Sigmoid colon (tissue), 3 donors: ENCODE data around the gene ZYG11A.

Source experiments
- POLR2A ChIP-seq, 2 donors: fragments of 450-650 bp; IDR thresholded peaks; one replicate each; pipeline ENCODE4 v1.6.1; 2016; ENCODE audit warnings: antibody characterized with exemption in 2 of 2, mild to moderate bottlenecking in 2 of 2, moderate library complexity in 2 of 2
- TF ChIP-seq, protein P1 (sequence below), 4 experiments: fragments of 450-650 bp in 3 of 4; fragments of 200-600 bp in 1 of 4; IDR thresholded peaks; one replicate each; pipeline ENCODE4 v1.5.1; 2016 to 2019; ENCODE audit warnings: antibody characterized with exemption in 4 of 4, mild to moderate bottlenecking in 3 of 4, moderate library complexity in 2 of 4

DNA sequence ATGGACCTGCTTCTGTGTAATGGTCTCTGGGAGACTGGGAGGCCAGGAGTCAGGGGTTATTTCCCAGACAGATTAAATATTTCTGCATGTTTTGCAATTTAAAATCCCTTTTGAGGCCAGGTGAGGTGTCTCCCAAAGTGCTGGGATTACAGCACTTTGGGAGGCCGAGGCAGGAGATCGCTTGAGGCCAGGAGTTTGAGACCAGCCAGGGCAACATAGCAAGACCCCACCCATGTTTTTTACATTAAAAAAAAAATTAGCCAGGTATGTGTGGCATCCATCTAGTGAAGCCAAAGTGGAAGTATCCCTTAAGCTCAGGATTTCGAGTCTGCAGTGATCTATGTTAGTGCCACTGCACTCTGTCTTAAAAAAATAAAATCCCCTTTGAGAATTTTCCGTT lies 44.9 kb downstream of the ZYG11A start:
- TF ChIP-seq, protein P1, sequence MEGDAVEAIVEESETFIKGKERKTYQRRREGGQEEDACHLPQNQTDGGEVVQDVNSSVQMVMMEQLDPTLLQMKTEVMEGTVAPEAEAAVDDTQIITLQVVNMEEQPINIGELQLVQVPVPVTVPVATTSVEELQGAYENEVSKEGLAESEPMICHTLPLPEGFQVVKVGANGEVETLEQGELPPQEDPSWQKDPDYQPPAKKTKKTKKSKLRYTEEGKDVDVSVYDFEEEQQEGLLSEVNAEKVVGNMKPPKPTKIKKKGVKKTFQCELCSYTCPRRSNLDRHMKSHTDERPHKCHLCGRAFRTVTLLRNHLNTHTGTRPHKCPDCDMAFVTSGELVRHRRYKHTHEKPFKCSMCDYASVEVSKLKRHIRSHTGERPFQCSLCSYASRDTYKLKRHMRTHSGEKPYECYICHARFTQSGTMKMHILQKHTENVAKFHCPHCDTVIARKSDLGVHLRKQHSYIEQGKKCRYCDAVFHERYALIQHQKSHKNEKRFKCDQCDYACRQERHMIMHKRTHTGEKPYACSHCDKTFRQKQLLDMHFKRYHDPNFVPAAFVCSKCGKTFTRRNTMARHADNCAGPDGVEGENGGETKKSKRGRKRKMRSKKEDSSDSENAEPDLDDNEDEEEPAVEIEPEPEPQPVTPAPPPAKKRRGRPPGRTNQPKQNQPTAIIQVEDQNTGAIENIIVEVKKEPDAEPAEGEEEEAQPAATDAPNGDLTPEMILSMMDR (IDR thresholded peaks at IDR 0.05): no peak
- TF ChIP-seq POLR2A (IDR thresholded peaks at IDR 0.05): no peak
